ENCODE measurements around the gene ITGA2B.
"Not testable (repeated sequence)": the region's sequence is repeated elsewhere in the genome, so short reads cannot be mapped to it uniquely, and the experiment has no call there.

ITGA2B gene

GRCh38 chr17:44390250-44390870 lies 911 bp upstream of the ITGA2B start:
- no peak for DNase-seq

- no peak for DNase-seq
Observed at GRCh38 chr17:44389723-44390202, 314 bp upstream of the ITGA2B start.

GRCh38 chr17:44387804-44388203 lies 1.6 kb downstream of the ITGA2B start:
- DNase-seq: no peak

GRCh38 chr17:44386182-44386525 lies 3.3 kb downstream of the ITGA2B start:
- no peak for DNase-seq

GRCh38 chr17:44385287-44386181 lies 3.9 kb downstream of the ITGA2B start:
- peak; percentile 86 for DNase-seq

- DNase-seq: no peak
Observed at GRCh38 chr17:44384823-44385286, 4.6 kb downstream of the ITGA2B start.

GRCh38 chr17:44384281-44384822 lies 5.1 kb downstream of the ITGA2B start:
- DNase-seq: no peak

- no peak for DNase-seq
Observed at GRCh38 chr17:44383861-44384260, 5.6 kb downstream of the ITGA2B start.

- no peak for DNase-seq
Observed at GRCh38 chr17:44383363-44383762, 6.1 kb downstream of the ITGA2B start.

GRCh38 chr17:44382917-44383316 lies 6.5 kb downstream of the ITGA2B start:
- DNase-seq: no peak

- DNase-seq: no peak
Observed at GRCh38 chr17:44381810-44382305, 7.6 kb downstream of the ITGA2B start.

- no peak for DNase-seq
Observed at GRCh38 chr17:44380767-44381166, 8.7 kb downstream of the ITGA2B start.

- DNase-seq: no peak
Observed at GRCh38 chr17:44379887-44380286, 9.6 kb downstream of the ITGA2B start.

GRCh38 chr17:44378171-44378705 lies 11.2 kb downstream of the ITGA2B start:
- DNase-seq: no peak

GRCh38 chr17:44376779-44377178 lies 12.7 kb downstream of the ITGA2B start:
- no peak for DNase-seq

GRCh38 chr17:44376124-44376523 lies 13.3 kb downstream of the ITGA2B start:
- DNase-seq: no peak

GRCh38 chr17:44375196-44376017 lies 14.0 kb downstream of the ITGA2B start:
- DNase-seq: no peak

GRCh38 chr17:44374306-44375195 lies 14.9 kb downstream of the ITGA2B start:
- no peak for DNase-seq

GRCh38 chr17:44372036-44372435 lies 17.4 kb downstream of the ITGA2B start:
- DNase-seq: no peak

- not testable (repeated sequence) for DNase-seq
Observed at GRCh38 chr17:44369414-44370023, 19.9 kb downstream of the ITGA2B start.

Measured in activated T-cell treated with anti-CD3 and anti-CD28 coated beads, Interleukin-2, amount 50 U/mL, for 1 hour (primary cell).